SK-N-SH treated with all-trans-retinoic acid at 6 μM for 48 hours (cell line): ENCODE results near the gene UBE2Q2.

ENCODE experiments used
- ARNTL ChIP-seq: fragments of 450-650 bp; formaldehyde crosslinking; IDR thresholded peaks from 2 replicates; pipeline ENCODE4 v1.5.0; 2020; ENCODE audit warnings: low read depth, mild to moderate bottlenecking, moderate library complexity, borderline replicate concordance
- CREB5 ChIP-seq: fragments of 250-450 bp; sonication (Bioruptor Pico); IDR thresholded peaks from 2 replicates; pipeline ENCODE4 v1.5.1; 2020; ENCODE audit warnings: low read depth, mild to moderate bottlenecking, moderate library complexity
- OSR1 ChIP-seq: fragments of 250-450 bp; sonication (Bioruptor Pico); IDR thresholded peaks from 2 replicates; pipeline ENCODE4 v1.8.0; 2022; ENCODE audit warnings: moderate library complexity, mild to moderate bottlenecking, inconsistent platforms
- ZNF565 ChIP-seq: fragments of 450-650 bp; formaldehyde crosslinking; conservative IDR thresholded peaks from 2 replicates; pipeline ENCODE4 v1.5.0; 2020; ENCODE audit warnings: low read depth, mild to moderate bottlenecking, moderate library complexity

- TF ChIP-seq CREB5 (CRISPR knock-in tag) (no peak), ARNTL (no peak), OSR1 (CRISPR knock-in tag) (no peak), ZNF565 (CRISPR knock-in tag) (no peak)
Observed at GRCh38 chr15:75948761-75949296, 105.6 kb downstream of the UBE2Q2 start.
